ENCODE measurements around the gene GALK1. TPM values are rescaled to one million over a fixed set of nuclear protein-coding genes. Genes with fewer than 3 reads are reported as not detected.

The GALK1 gene
- total RNA-seq, 4 donors from 2014 or later, result 20.6 to 31.0 (median 28.9) TPM

DNA sequence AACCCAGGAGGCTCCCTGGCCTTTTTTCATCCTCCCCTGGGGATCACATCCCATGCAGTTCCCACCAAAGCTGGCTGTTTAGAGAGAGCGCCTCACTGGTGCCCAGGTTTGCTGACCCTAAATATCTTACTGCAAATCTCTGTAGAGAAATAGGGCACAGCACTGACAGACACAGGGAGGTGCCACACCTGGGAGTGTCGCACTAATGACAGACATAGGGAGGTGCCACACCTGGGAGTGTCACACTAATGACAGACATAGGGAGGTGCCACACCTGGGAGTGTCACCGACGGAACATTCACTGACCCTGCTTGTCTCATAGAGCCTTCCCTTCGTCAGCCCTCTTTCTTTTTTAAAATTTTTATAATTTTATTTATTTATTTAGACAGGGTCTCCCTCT lies 45.2 kb upstream of the GALK1 start:
- no peak overlapping the region for H3K4me3 ChIP-seq (ENCODE audit: low read depth, poor library complexity, severe bottlenecking)
- intact Hi-C loops (cut with DNase I; ENCODE audit: low total_unique reads), result no loop called here
- peak in 1 of 2 donors; percentile 55 for DNase-seq (ENCODE audit: low spot score in 2 of 2)
- WGBS, 2 donors, result 43 to 67% methylated on average over 5 of the region's 5 CpGs
- TF ChIP-seq, protein P1, sequence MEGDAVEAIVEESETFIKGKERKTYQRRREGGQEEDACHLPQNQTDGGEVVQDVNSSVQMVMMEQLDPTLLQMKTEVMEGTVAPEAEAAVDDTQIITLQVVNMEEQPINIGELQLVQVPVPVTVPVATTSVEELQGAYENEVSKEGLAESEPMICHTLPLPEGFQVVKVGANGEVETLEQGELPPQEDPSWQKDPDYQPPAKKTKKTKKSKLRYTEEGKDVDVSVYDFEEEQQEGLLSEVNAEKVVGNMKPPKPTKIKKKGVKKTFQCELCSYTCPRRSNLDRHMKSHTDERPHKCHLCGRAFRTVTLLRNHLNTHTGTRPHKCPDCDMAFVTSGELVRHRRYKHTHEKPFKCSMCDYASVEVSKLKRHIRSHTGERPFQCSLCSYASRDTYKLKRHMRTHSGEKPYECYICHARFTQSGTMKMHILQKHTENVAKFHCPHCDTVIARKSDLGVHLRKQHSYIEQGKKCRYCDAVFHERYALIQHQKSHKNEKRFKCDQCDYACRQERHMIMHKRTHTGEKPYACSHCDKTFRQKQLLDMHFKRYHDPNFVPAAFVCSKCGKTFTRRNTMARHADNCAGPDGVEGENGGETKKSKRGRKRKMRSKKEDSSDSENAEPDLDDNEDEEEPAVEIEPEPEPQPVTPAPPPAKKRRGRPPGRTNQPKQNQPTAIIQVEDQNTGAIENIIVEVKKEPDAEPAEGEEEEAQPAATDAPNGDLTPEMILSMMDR (IDR thresholded peaks at IDR 0.05), result no peak
- no peak for TF ChIP-seq POLR2A (IDR thresholded peaks at IDR 0.05)

DNA sequence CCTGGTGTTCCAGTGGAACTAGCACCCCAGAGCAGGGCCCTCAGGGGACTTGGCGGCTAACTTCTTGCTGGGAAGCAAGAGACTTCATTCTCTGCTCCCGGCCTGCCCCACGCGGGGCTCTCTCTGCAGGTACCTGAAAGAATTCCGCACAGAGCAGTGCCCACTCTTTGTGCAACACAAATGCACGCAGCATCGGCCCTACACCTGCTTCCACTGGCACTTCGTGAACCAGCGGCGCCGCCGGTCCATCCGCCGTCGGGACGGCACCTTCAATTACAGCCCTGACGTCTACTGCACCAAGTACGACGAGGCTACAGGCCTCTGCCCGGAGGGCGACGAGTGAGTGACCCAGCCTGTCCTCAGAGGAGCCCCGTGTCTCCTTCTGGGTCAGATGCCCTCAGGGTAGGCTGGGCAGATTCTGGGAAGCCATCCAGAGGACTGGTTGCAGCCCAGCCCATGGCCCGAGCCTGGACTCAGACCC lies 44.7 kb upstream of the GALK1 start:
- H3K4me3 ChIP-seq (ENCODE audit: low read depth, poor library complexity, severe bottlenecking), result no peak overlapping the region
- no peak for DNase-seq (ENCODE audit: low spot score in 2 of 2)
- TF ChIP-seq, protein P1 (IDR thresholded peaks at IDR 0.05), result no peak
- TF ChIP-seq POLR2A (IDR thresholded peaks at IDR 0.05), result no peak
- intact Hi-C loops (cut with DNase I; ENCODE audit: low total_unique reads), result no loop called here
- WGBS, 2 donors, result 62 to 71% methylated on average over 23 to 24 of the region's 24 CpGs

DNA sequence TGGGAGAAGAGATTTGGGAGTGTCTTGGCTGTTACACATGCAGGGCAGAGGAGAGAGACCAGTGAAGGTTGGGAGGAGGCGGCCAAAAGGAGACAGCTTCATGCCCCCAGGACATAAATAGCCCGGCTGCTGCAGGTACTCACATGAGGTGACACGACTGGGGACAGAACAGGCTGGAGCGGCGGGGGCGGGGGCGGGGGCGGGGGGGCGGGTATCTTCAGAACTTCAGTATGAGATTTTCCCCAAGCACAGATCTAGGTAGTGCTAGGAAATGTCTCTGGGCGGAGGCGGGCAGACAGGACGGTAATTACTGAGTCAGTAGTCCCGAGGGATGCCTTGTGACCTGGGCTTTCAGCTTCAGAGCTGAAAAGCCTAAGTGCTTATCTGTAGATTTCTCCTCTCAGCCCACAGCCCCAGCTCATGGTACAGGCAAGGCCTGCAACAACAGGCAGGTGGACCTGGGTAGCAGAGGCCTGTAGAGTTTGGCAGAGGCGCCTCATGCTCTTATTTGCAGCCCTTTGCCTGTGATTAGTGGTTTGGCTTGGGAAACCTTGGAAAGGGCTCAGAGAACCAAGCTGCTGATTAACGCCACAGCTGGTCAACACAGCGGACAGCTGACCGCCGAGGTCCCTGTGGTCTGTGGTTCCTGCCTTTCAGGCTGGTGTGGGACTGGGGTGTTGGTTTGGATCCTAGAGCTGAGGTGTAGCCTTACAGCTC lies 44.1 kb upstream of the GALK1 start:
- TF ChIP-seq, protein P1 (IDR thresholded peaks at IDR 0.05), result no peak
- TF ChIP-seq POLR2A (IDR thresholded peaks at IDR 0.05), result no peak
- DNase-seq (ENCODE audit: low spot score in 2 of 2), result peak; percentile 85 to 95
- 33 to 36% methylated on average over 12 to 14 of the region's 18 CpGs for WGBS, 2 donors
- H3K4me3 ChIP-seq (ENCODE audit: low read depth, poor library complexity, severe bottlenecking), result no peak overlapping the region
- intact Hi-C loops (cut with DNase I; ENCODE audit: low total_unique reads), result no loop called here

DNA sequence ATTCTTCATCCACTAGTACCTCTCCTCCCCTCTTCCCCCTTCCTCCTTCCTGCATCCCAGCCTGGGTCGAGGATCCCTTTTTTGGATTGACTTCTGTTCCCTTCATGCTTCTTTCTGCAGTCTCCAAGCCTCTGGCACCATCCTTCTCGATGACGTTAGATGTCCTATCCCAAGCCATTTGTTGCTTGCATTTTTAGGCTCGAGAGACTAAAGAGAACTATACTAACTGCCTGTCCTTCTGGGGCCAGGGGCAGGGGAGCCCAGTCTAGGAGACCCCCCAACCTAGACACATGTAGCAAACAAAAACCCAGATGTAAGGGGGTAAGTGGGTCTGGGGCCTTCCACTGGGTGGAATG lies 43.5 kb upstream of the GALK1 start:
- H3K4me3 ChIP-seq (ENCODE audit: low read depth, poor library complexity, severe bottlenecking), result no peak overlapping the region
- no peak for TF ChIP-seq POLR2A (IDR thresholded peaks at IDR 0.05)
- TF ChIP-seq, protein P1 (IDR thresholded peaks at IDR 0.05), result no peak
- peak in 1 of 2 donors; percentile 28 for DNase-seq (ENCODE audit: low spot score in 2 of 2)
- intact Hi-C loops (cut with DNase I; ENCODE audit: low total_unique reads), result no loop called here
- 19 to 25% methylated on average over 4 of the region's 4 CpGs for WGBS, 2 donors

DNA sequence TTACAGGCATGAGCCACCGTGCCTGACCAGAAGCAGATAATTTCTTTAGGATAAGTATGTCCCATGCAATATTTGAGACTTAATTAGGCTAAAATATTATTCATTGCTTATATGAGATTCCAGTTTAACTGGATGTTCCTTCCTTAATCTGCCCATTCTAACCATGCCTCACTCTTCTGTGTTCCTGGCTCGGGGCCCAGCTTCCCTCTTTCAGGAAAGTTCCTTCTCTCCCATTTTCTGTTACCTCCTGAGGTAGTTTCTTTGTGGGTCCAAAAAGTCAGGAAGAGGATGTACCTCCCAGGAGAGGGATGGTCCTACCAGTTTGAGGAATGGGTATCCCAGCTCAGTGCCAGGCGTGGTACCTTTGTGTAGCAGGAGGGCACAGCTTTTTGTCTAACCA lies 42.9 kb upstream of the GALK1 start:
- TF ChIP-seq, protein P1 (IDR thresholded peaks at IDR 0.05), result no peak
- TF ChIP-seq POLR2A (IDR thresholded peaks at IDR 0.05), result no peak
- H3K4me3 ChIP-seq (ENCODE audit: low read depth, poor library complexity, severe bottlenecking), result no peak overlapping the region
- intact Hi-C loops (cut with DNase I; ENCODE audit: low total_unique reads), result no loop called here
- DNase-seq (ENCODE audit: low spot score in 2 of 2), result peak; percentile 15 to 85
- WGBS, 2 donors, result 76 to 80% methylated on average over 3 of the region's 3 CpGs

Measured in lower leg skin (tissue), 4 donors.